Left lung (tissue), 10 donors: ENCODE measurements around the gene FRMD4A. TPM values are rescaled to one million over a fixed set of nuclear protein-coding genes. Genes with fewer than 3 reads are reported as not detected.

Source experiments
- ATAC-seq: fragments of 200-7000 bp; cut with Tn5 transposase; one replicate; pipeline ENCODE4 v1.9.1; 2020; ENCODE audit warnings: moderate library complexity
- DNase-seq, 4 donors: peaks; one replicate each; pipeline ENCODE4 v3.0.0-alpha.2; 2013 to 2020
- H3K27ac ChIP-seq, 2 donors: fragments of 200-600 bp; sonication (generic) in 1 of 2; one replicate each; pipeline versions ENCODE4 v1.5.0 to v1.8.0; 2020 to 2021
- H3K27me3 ChIP-seq, 2 donors: fragments of 200-600 bp; sonication (generic) in 1 of 2; one replicate each; pipeline versions ENCODE4 v1.5.0 to v1.8.0; 2020 to 2021
- H3K36me3 ChIP-seq, 2 donors: fragments of 200-600 bp; sonication (generic) in 1 of 2; one replicate each; pipeline versions ENCODE4 v1.5.0 to v1.8.0; 2020 to 2021
- H3K4me1 ChIP-seq, 2 donors: fragments of 200-600 bp; one replicate each; pipeline ENCODE4 v1.8.0; 2021
- H3K4me3 ChIP-seq, 2 donors: fragments of 200-600 bp; sonication (generic) in 1 of 2; one replicate each; pipeline versions ENCODE4 v1.5.0 to v1.8.0; 2020 to 2021; ENCODE audit warnings: mild to moderate bottlenecking in 1 of 2
- H3K9me3 ChIP-seq, 2 donors: fragments of 200-600 bp; sonication (generic) in 1 of 2; one replicate each; pipeline versions ENCODE4 v1.5.0 to v1.8.0; 2020 to 2021
- CTCF ChIP-seq, 2 donors: fragments of 200-600 bp; sonication (generic) in 1 of 2; IDR thresholded peaks; one replicate each; pipeline versions ENCODE4 v1.5.0 to v1.8.0; 2021; ENCODE audit warnings: antibody characterized with exemption in 2 of 2
- intact Hi-C, 2 donors: fragments of 100-400 bp; cut with DNase I; formaldehyde crosslinking; loops; one replicate each; pipeline versions ENCODE4 v1.11.2 to v1.14.2; 2022
- polyA plus RNA-seq, 6 donors: library from polyadenylated mRNA; unstranded; fragments of 120-200 nt; gene quantifications; one replicate each; pipeline ENCODE4 v1.2.1, GENCODE V29; 2013; ENCODE audit not compliant: insufficient read length in 6 of 6
- total RNA-seq, 2 donors: library from RNA; stranded (reverse); fragmentation: NEBNext Ultra II Directional; extraction: Animal tissue kit (Norgen Biotek cat#: 25700); gene quantifications; one replicate each; pipeline ENCODE4 v1.2.1, GENCODE V29; 2021
- donor health status: DM: no; HTN: yes; CAD: no.
- donor health status: DM: no; HTN: no; CAD: no.

Gene FRMD4A
- total and polyA plus RNA-seq, 8 donors: 33.9 to 62.8 (median 57.0) TPM

GRCh38 chr10:14358886-14359573 lies 28.3 kb upstream of the FRMD4A start:
- no peak for TF ChIP-seq CTCF (IDR thresholded peaks at IDR 0.05)
- no peaks in the 10 kb centered on the region for H3K27me3 ChIP-seq
- no peak overlapping the region for H3K4me3 ChIP-seq
- H3K9me3 ChIP-seq: no peaks in the 10 kb centered on the region
- no peaks in the 10 kb centered on the region for H3K4me1 ChIP-seq
- no peak overlapping the region for H3K27ac ChIP-seq
- intact Hi-C loops: no loop called here
- DNase-seq: no peak
- ATAC-seq: no peak
- no peaks in the 10 kb centered on the region for H3K36me3 ChIP-seq

- no peak for TF ChIP-seq CTCF (IDR thresholded peaks at IDR 0.05)
- Histone ChIP-seq H3K4me3 (no peak overlapping the region), H3K27ac (no peak overlapping the region), H3K4me1 (no peaks in the 10 kb centered on the region), H3K9me3 (no peaks in the 10 kb centered on the region), H3K36me3 (no peaks in the 10 kb centered on the region), H3K27me3 (no peaks in the 10 kb centered on the region)
- intact Hi-C loops: no loop called here
- DNase-seq: no peak
- ATAC-seq: no peak
Measured at GRCh38 chr10:14356921-14357320, 26.2 kb upstream of the FRMD4A start.

GRCh38 chr10:14355750-14356149 lies 25.0 kb upstream of the FRMD4A start:
- intact Hi-C loops: no loop called here
- Histone ChIP-seq H3K4me1 (no peaks in the 10 kb centered on the region), H3K9me3 (no peaks in the 10 kb centered on the region), H3K4me3 (no peak overlapping the region), H3K36me3 (no peaks in the 10 kb centered on the region), H3K27ac (no peak overlapping the region), H3K27me3 (no peaks in the 10 kb centered on the region)
- ATAC-seq: no peak
- no peak for DNase-seq
- TF ChIP-seq CTCF (IDR thresholded peaks at IDR 0.05): no peak

GRCh38 chr10:14353291-14353913 lies 22.7 kb upstream of the FRMD4A start:
- intact Hi-C loops: no loop called here
- no peak for TF ChIP-seq CTCF (IDR thresholded peaks at IDR 0.05)
- ATAC-seq: no peak

GRCh38 chr10:14350006-14350405 lies 19.3 kb upstream of the FRMD4A start:
- H3K36me3 ChIP-seq: no peaks in the 10 kb centered on the region
- DNase-seq: no peak
- H3K9me3 ChIP-seq: no peaks in the 10 kb centered on the region
- H3K4me1 ChIP-seq: no peaks in the 10 kb centered on the region
- no peak for ATAC-seq
- H3K27me3 ChIP-seq: no peaks in the 10 kb centered on the region
- intact Hi-C loops: no loop called here
- no peak overlapping the region for H3K27ac ChIP-seq
- TF ChIP-seq CTCF (IDR thresholded peaks at IDR 0.05): no peak
- no peak overlapping the region for H3K4me3 ChIP-seq

More at GRCh38 chr10:14353291-14353913, 22.7 kb upstream of the FRMD4A start:
- Histone ChIP-seq H3K27ac (no peak overlapping the region), H3K36me3 (no peaks in the 10 kb centered on the region), H3K27me3 (no peaks in the 10 kb centered on the region), H3K4me1 (no peaks in the 10 kb centered on the region), H3K9me3 (no peaks in the 10 kb centered on the region), H3K4me3 (no peak overlapping the region)
- DNase-seq: no peak
